CD4-positive, alpha-beta T cell treated with Interleukin-2 at 100 ng/mL for 4 hours (primary cell): ENCODE results near the gene CTSG.
"Not testable (repeated sequence)": the region's sequence is repeated elsewhere in the genome, so short reads cannot be mapped to it uniquely, and the experiment has no call there.

Experiments
- DNase-seq: peaks from one replicate; pipeline ENCODE4 v3.0.0-alpha.2; 2020; ENCODE audit warnings: low spot score

CTSG gene

GRCh38 chr14:24542346-24542936 lies 33.6 kb downstream of the CTSG start:
- DNase-seq = no peak

GRCh38 chr14:24535737-24536136 lies 40.3 kb downstream of the CTSG start:
- peak; percentile 6 for DNase-seq

- DNase-seq = no peak
Observed at GRCh38 chr14:24534286-24534685, 41.8 kb downstream of the CTSG start.

- not testable (repeated sequence) for DNase-seq
Observed at GRCh38 chr14:24525877-24526620, 50.0 kb downstream of the CTSG start.
